ENCODE data around the gene SMIM38.

DNA sequence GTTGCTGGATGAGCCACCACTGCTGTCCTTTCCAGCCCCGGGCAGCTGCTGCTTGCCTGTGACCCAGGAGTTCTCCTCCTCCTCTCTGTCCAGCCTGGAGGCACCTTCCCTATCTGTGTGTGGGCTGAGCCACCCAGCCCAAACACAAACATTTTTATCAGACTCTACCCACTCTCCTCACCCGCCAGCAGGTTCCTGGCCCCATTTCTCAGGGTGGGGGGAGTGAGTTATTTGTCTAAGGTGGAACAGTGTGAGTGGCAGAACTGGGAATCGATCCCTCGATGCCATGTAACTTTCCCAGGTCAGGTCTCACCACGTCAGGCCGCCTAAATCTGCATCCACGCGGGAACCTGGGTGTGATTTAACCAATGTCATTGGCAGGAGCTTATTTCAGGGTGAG, 20.8 kb upstream of the SMIM38 start:
- TF ChIP-seq CTCF (IDR thresholded peaks at IDR 0.05; ENCODE audit: insufficient read depth, low read depth, low read length) = no peak
- no peak for TF ChIP-seq EZH2 (IDR thresholded peaks at IDR 0.05; ENCODE audit: insufficient read depth, low read length)
